Measurements from ENCODE around the gene HECTD1. TPM values are rescaled to one million over a fixed set of nuclear protein-coding genes. Genes with fewer than 3 reads are reported as not detected.

The HECTD1 gene
- total RNA-seq, 1 donor from 2014 or later: 110 TPM

GRCh38 chr14:31142455-31143087, 65.0 kb downstream of the HECTD1 start:
- Histone ChIP-seq H4K20me1 (ENCODE audit: insufficient read depth, low read length) (no peaks in the 10 kb centered on the region), H3K27me3 (ENCODE audit: insufficient read depth, low read length) (no peaks in the 10 kb centered on the region), H3K9ac (ENCODE audit: low read length) (no peak overlapping the region), H3K79me2 (ENCODE audit: insufficient read depth, low read length) (no peaks in the 10 kb centered on the region), H2AFZ (ENCODE audit: low read depth, low read length) (no peak overlapping the region), H3K4me3 (ENCODE audit: insufficient read depth, low read depth, low read length) (no peak overlapping the region), H3K4me2 (ENCODE audit: low read length) (no peak overlapping the region), H3K9me3 (ENCODE audit: insufficient read depth, low read depth, low read length) (no peaks in the 10 kb centered on the region), H3K36me3 (ENCODE audit: insufficient read depth, low read length) (peaks cover 35% of the 10 kb centered on the region), H3K4me1 (ENCODE audit: insufficient read depth, low read length) (no peaks in the 10 kb centered on the region), H3K27ac (ENCODE audit: low read depth, low read length) (no peak overlapping the region)
- TF ChIP-seq, protein P1, sequence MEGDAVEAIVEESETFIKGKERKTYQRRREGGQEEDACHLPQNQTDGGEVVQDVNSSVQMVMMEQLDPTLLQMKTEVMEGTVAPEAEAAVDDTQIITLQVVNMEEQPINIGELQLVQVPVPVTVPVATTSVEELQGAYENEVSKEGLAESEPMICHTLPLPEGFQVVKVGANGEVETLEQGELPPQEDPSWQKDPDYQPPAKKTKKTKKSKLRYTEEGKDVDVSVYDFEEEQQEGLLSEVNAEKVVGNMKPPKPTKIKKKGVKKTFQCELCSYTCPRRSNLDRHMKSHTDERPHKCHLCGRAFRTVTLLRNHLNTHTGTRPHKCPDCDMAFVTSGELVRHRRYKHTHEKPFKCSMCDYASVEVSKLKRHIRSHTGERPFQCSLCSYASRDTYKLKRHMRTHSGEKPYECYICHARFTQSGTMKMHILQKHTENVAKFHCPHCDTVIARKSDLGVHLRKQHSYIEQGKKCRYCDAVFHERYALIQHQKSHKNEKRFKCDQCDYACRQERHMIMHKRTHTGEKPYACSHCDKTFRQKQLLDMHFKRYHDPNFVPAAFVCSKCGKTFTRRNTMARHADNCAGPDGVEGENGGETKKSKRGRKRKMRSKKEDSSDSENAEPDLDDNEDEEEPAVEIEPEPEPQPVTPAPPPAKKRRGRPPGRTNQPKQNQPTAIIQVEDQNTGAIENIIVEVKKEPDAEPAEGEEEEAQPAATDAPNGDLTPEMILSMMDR (IDR thresholded peaks at IDR 0.05; ENCODE audit: insufficient read depth, low read depth, low read length): no peak
- TF ChIP-seq EZH2 (IDR thresholded peaks at IDR 0.05; ENCODE audit: insufficient read depth, low read length): no peak
- DNase-seq (ENCODE audit: low read depth) (no peak), FAIRE-seq (no peak)
- peaks cover 1% of the 10 kb centered on the region for H3K36me3 Mint-ChIP-seq (ENCODE audit: low read depth, unreplicated experiment)
- H3K9me3 Mint-ChIP-seq (ENCODE audit: unreplicated experiment): no peaks in the 10 kb centered on the region
- no peaks in the 10 kb centered on the region for H3K27me3 Mint-ChIP-seq (ENCODE audit: low read depth, unreplicated experiment)
- no peak overlapping the region for H3K27ac Mint-ChIP-seq (ENCODE audit: unreplicated experiment)
- no peak overlapping the region for H3K4me3 Mint-ChIP-seq (ENCODE audit: unreplicated experiment)
- H3K4me1 Mint-ChIP-seq (ENCODE audit: low read depth, unreplicated experiment): no peaks in the 10 kb centered on the region

DNA sequence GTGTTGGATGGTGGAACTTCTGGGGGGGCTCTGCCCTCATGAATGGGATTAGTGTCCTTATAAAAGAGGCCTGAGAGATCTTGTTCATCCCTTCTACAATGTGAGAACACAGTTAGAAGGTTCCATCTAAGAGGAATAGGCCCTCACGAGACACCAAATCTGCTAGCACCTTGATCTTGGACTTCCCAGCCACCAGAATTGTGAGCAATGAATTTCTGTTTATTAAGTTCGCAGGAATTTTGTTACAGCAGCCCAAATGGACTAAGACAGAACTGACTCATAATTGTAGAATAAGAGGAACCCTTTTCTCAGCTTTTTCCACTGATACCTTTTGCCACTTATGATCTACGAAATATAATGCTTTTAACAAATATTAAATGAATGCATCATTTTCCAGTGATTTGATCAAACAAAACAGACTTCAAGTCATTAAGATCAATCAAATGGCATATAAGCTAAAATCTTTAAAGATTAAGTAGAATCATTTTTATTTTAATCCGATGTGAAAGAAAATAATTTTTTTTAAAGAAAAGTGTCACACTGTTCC, 68.2 kb downstream of the HECTD1 start:
- Histone ChIP-seq H3K27me3 (ENCODE audit: insufficient read depth, low read length) (no peaks in the 10 kb centered on the region), H2AFZ (ENCODE audit: low read depth, low read length) (no peak overlapping the region), H3K4me3 (ENCODE audit: insufficient read depth, low read depth, low read length) (no peak overlapping the region), H3K79me2 (ENCODE audit: insufficient read depth, low read length) (no peaks in the 10 kb centered on the region), H3K27ac (ENCODE audit: low read depth, low read length) (no peak overlapping the region), H3K9ac (ENCODE audit: low read length) (no peak overlapping the region), H3K9me3 (ENCODE audit: insufficient read depth, low read depth, low read length) (no peaks in the 10 kb centered on the region), H3K36me3 (ENCODE audit: insufficient read depth, low read length) (peaks cover 32% of the 10 kb centered on the region), H3K4me2 (ENCODE audit: low read length) (no peak overlapping the region), H3K4me1 (ENCODE audit: insufficient read depth, low read length) (no peaks in the 10 kb centered on the region), H4K20me1 (ENCODE audit: insufficient read depth, low read length) (no peaks in the 10 kb centered on the region)
- no peak for FAIRE-seq
- Mint-ChIP-seq H3K27me3 (ENCODE audit: low read depth, unreplicated experiment) (no peaks in the 10 kb centered on the region), H3K4me1 (ENCODE audit: low read depth, unreplicated experiment) (no peaks in the 10 kb centered on the region), H3K27ac (ENCODE audit: unreplicated experiment) (peak overlapping the region; percentile 26), H3K9me3 (ENCODE audit: unreplicated experiment) (no peaks in the 10 kb centered on the region), H3K36me3 (ENCODE audit: low read depth, unreplicated experiment) (peaks cover 1% of the 10 kb centered on the region), H3K4me3 (ENCODE audit: unreplicated experiment) (no peak overlapping the region)
- TF ChIP-seq, protein P1 (IDR thresholded peaks at IDR 0.05; ENCODE audit: insufficient read depth, low read depth, low read length): no peak
- TF ChIP-seq EZH2 (IDR thresholded peaks at IDR 0.05; ENCODE audit: insufficient read depth, low read length): no peak
- no peak for DNase-seq (ENCODE audit: low read depth)

DNA sequence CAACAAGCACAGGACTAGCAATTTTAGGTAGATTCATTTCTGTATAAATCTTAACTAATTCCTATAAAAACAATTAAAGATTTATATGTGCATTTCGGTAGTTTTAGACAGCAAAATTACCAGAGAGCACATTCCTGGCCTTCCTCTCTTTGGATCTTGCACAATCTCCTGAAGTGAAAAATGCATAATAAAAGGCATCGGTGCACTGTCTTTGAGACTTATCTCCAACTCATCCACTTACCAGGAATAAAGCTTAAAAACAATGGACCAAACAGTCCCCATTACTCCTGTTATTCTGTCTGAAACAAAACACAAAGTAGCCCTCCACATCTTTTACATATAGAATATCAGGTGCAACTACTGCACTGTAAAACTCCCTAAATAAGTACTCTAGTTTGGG, 69.3 kb downstream of the HECTD1 start:
- H3K27ac ChIP-seq (ENCODE audit: low read depth, low read length): no peak overlapping the region
- H2AFZ ChIP-seq (ENCODE audit: low read depth, low read length): no peak overlapping the region
- H3K27me3 Mint-ChIP-seq (ENCODE audit: low read depth, unreplicated experiment): no peaks in the 10 kb centered on the region
- H3K27me3 ChIP-seq (ENCODE audit: insufficient read depth, low read length): no peaks in the 10 kb centered on the region
- no peaks in the 10 kb centered on the region for H3K9me3 Mint-ChIP-seq (ENCODE audit: unreplicated experiment)
- H3K36me3 Mint-ChIP-seq (ENCODE audit: low read depth, unreplicated experiment): peaks cover 1% of the 10 kb centered on the region
- H3K4me1 ChIP-seq (ENCODE audit: insufficient read depth, low read length): no peaks in the 10 kb centered on the region
- no peaks in the 10 kb centered on the region for H4K20me1 ChIP-seq (ENCODE audit: insufficient read depth, low read length)
- H3K4me3 Mint-ChIP-seq (ENCODE audit: unreplicated experiment): no peak overlapping the region
- H3K36me3 ChIP-seq (ENCODE audit: insufficient read depth, low read length): peaks cover 31% of the 10 kb centered on the region
- no peak overlapping the region for H3K4me3 ChIP-seq (ENCODE audit: insufficient read depth, low read depth, low read length)
- H3K79me2 ChIP-seq (ENCODE audit: insufficient read depth, low read length): no peaks in the 10 kb centered on the region
- no peak for TF ChIP-seq EZH2 (IDR thresholded peaks at IDR 0.05; ENCODE audit: insufficient read depth, low read length)
- TF ChIP-seq, protein P1 (IDR thresholded peaks at IDR 0.05; ENCODE audit: insufficient read depth, low read depth, low read length): no peak
- no peak for FAIRE-seq
- no peak overlapping the region for H3K4me2 ChIP-seq (ENCODE audit: low read length)
- no peak for DNase-seq (ENCODE audit: low read depth)
- no peak overlapping the region for H3K9ac ChIP-seq (ENCODE audit: low read length)
- no peaks in the 10 kb centered on the region for H3K9me3 ChIP-seq (ENCODE audit: insufficient read depth, low read depth, low read length)
- no peaks in the 10 kb centered on the region for H3K4me1 Mint-ChIP-seq (ENCODE audit: low read depth, unreplicated experiment)
- no peak overlapping the region for H3K27ac Mint-ChIP-seq (ENCODE audit: unreplicated experiment)
